Left colon (tissue), 2 donors: ENCODE measurements around the gene IFI27. TPM values are rescaled to one million over a fixed set of nuclear protein-coding genes. Genes with fewer than 3 reads are reported as not detected.

Source experiments
- total RNA-seq, 2 donors: library from RNA; stranded (reverse); fragmentation: NEBNext Ultra II Directional; extraction: Animal tissue kit (Norgen Biotek cat#: 25700); gene quantifications; one replicate each; pipeline ENCODE4 v1.2.1, GENCODE V29; 2021
- donor health status: DM: no; HTN: no; CAD: no.
- donor health status: DM: yes; HTN: yes; CAD: no.

IFI27 gene
- total RNA-seq, 2 donors from 2014 or later: 498 to 1,280 TPM

Other genes with a start within 250 kb of the IFI27 start
- gene FAM181A, start 183.4 kb upstream of the IFI27 start, total RNA-seq: not detected
- 10 to 100 TPM in 1 of 2 donors, 1 to 10 TPM in 1; 1.5 to 13.7 TPM for gene ASB2, start 134.2 kb upstream of the IFI27 start, total RNA-seq
- not detected for gene CCDC197, start 113.4 kb upstream of the IFI27 start, total RNA-seq
- gene OTUB2, start 84.4 kb upstream of the IFI27 start, total RNA-seq: 1 to 10 TPM; 2.0 to 4.7 TPM
- gene DDX24, start 29.5 kb upstream of the IFI27 start, total RNA-seq: 100 to 1,000 TPM; 102 to 106 TPM
- gene IFI27L1, start 29.4 kb upstream of the IFI27 start, total RNA-seq: 10 to 100 TPM; 33.9 to 40.5 TPM
- gene IFI27L2, start 18.9 kb downstream of the IFI27 start, total RNA-seq: 10 to 100 TPM; 32.3 to 39.3 TPM
- gene PPP4R4, start 63.6 kb downstream of the IFI27 start, total RNA-seq: under 1 TPM in 1 of 2 donors, not detected in 1; 0.28 TPM
- under 1 TPM; 0.18 to 0.31 TPM for gene SERPINA10, start 182.5 kb downstream of the IFI27 start, total RNA-seq
- 1 to 10 TPM; 1.6 to 1.7 TPM for gene SERPINA6, start 212.6 kb downstream of the IFI27 start, total RNA-seq